ENCODE data around the gene LRRC36. TPM values are rescaled to one million over a fixed set of nuclear protein-coding genes. Genes with fewer than 3 reads are reported as not detected.

Gene LRRC36
- total RNA-seq, 1 experiment from 2014 or later: 0.13 TPM

- no peak for TF ChIP-seq CBFB (CRISPR knock-in tag; IDR thresholded peaks at IDR 0.05; ENCODE audit: low read depth)
- no peak for TF ChIP-seq TEAD1 (CRISPR knock-in tag; IDR thresholded peaks at IDR 0.05)
- TF ChIP-seq CREB1 (CRISPR knock-in tag; IDR thresholded peaks at IDR 0.05): no peak
- no peak for TF ChIP-seq STAT6 (CRISPR knock-in tag; conservative IDR thresholded peaks at IDR 0.05; ENCODE audit: low read depth)
These were observed 104.6 kb downstream of the LRRC36 start, which contains the start of gene HSD11B2 (continued) for GRCh38 chr16:67430977-67431774.

- ATAC-seq (peak; percentile 4), DNase-seq (ENCODE audit: low spot score) (peak; percentile 44)
- Mint-ChIP-seq H3K4me1 (peaks cover 54% of the 10 kb centered on the region), H3K36me3 (no peaks in the 10 kb centered on the region), H3K27ac (peak overlapping the region; percentile 91), H3K4me3 (peak overlapping the region; percentile 75), H3K27me3 (ENCODE audit: low read depth) (peaks cover 12% of the 10 kb centered on the region), H3K9me3 (no peaks in the 10 kb centered on the region)
- TF ChIP-seq SP1 (CRISPR knock-in tag; conservative IDR thresholded peaks at IDR 0.05) (peak; percentile 48), HMGA2 (CRISPR knock-in tag; IDR thresholded peaks at IDR 0.05) (no peak)
- CTCF ChIA-PET: interaction anchor here (0.5 to 4.7 kb wide), 28 partner anchors 12 to 1616 kb away, joined by 3 to 57 read pairs (median 6); partner anchors contain the start of genes ATP6V0D1, EXOC3L1, FHOD1 and KCTD19
- POLR2A ChIA-PET: interaction anchor here (0.6 to 0.7 kb wide), 4 partner anchors 38 to 557 kb away, joined by 3 to 4 read pairs (median 4); partner anchors contain the start of gene TPPP3
These were observed 105.3 kb downstream of the LRRC36 start for GRCh38 chr16:67431775-67432505.

- ChIA-PET POLR2A (interaction anchor here (0.7 kb wide), 2 partner anchors 39 to 557 kb away, joined by 4 read pairs; partner anchors contain the start of gene TPPP3), CTCF (interaction anchor here (0.6 to 4.7 kb wide), 20 partner anchors 11 to 1615 kb away, joined by 3 to 57 read pairs (median 7); partner anchors contain the start of genes ATP6V0D1, EXOC3L1, FHOD1 and KCTD19)
- H3K9me3 Mint-ChIP-seq: no peaks in the 10 kb centered on the region
These were observed 105.9 kb downstream of the LRRC36 start for GRCh38 chr16:67432506-67432890.

More at GRCh38 chr16:67432506-67432890, 105.9 kb downstream of the LRRC36 start:
- Mint-ChIP-seq H3K4me1 (peaks cover 49% of the 10 kb centered on the region), H3K27me3 (ENCODE audit: low read depth) (peaks cover 12% of the 10 kb centered on the region), H3K4me3 (peak overlapping the region; percentile 75), H3K36me3 (no peaks in the 10 kb centered on the region), H3K27ac (peak overlapping the region; percentile 91)
- TF ChIP-seq PRDM15 (CRISPR knock-in tag; IDR thresholded peaks at IDR 0.05): no peak
- no peak for TF ChIP-seq STAT6 (CRISPR knock-in tag; conservative IDR thresholded peaks at IDR 0.05; ENCODE audit: low read depth)
- TF ChIP-seq CREB1 (CRISPR knock-in tag; IDR thresholded peaks at IDR 0.05): no peak
- no peak for TF ChIP-seq FOXP4 (CRISPR knock-in tag; IDR thresholded peaks at IDR 0.05)
- no peak for TF ChIP-seq KAT7 (CRISPR knock-in tag; IDR thresholded peaks at IDR 0.05; ENCODE audit: borderline replicate concordance)
- no peak for TF ChIP-seq CDX4 (CRISPR knock-in tag; IDR thresholded peaks at IDR 0.05; ENCODE audit: borderline replicate concordance)
- no peak for TF ChIP-seq GTF2I (CRISPR knock-in tag; conservative IDR thresholded peaks at IDR 0.05)
- no peak for TF ChIP-seq ZNF423 (CRISPR knock-in tag; IDR thresholded peaks at IDR 0.05)
- TF ChIP-seq ZNF317 (CRISPR knock-in tag; IDR thresholded peaks at IDR 0.05; ENCODE audit: borderline replicate concordance, low read depth): no peak
- TF ChIP-seq USF2 (CRISPR knock-in tag; IDR thresholded peaks at IDR 0.05): no peak
- TF ChIP-seq ZNF219 (CRISPR knock-in tag; IDR thresholded peaks at IDR 0.05; ENCODE audit: borderline replicate concordance): no peak
- no peak for ATAC-seq
- DNase-seq (ENCODE audit: low spot score): no peak

Data from WTC11 (cell line).